ENCODE data around the gene SLC25A22. TPM values are rescaled to one million over a fixed set of nuclear protein-coding genes. Genes with fewer than 3 reads are reported as not detected.
A peak's percentile ranks its signal among the peaks of the same experiment; 100 is the strongest.

The SLC25A22 gene
- total RNA-seq, 2 experiments from 2014 or later: 9.1 to 11.1 TPM

GRCh38 chr11:763549-764321 lies 34.3 kb downstream of the SLC25A22 start:
- intact Hi-C loops (cut with DNase I, micrococcal nuclease): loop anchor here in 1 of 2 experiments (2.0 kb wide), 2 partner anchors 35 to 209 kb away; no protein-coding TSS in a partner anchor
- H3K36me3 ChIP-seq (ENCODE audit: insufficient read depth, low read length): peaks cover 64% of the 10 kb centered on the region

GRCh38 chr11:763073-763463 lies 35.0 kb downstream of the SLC25A22 start:
- no peaks in the 10 kb centered on the region for H3K9me3 Mint-ChIP-seq
- no peaks in the 10 kb centered on the region for H3K4me1 Mint-ChIP-seq (ENCODE audit: low read depth)
- POLR2A ChIA-PET: interaction anchor here (1.6 kb wide), 1 partner anchor 147 kb away, joined by 3 read pairs; the partner anchor contains the start of gene IRF7
- no peak overlapping the region for H3K4me3 Mint-ChIP-seq
- DNase-seq (no peak), ATAC-seq (ENCODE audit: poor library complexity) (no peak)
- H3K27me3 Mint-ChIP-seq: no peaks in the 10 kb centered on the region
- H3K27ac Mint-ChIP-seq: no peak overlapping the region
- peaks cover 52% of the 10 kb centered on the region for H3K36me3 Mint-ChIP-seq (ENCODE audit: low read depth)
- TF ChIP-seq CTCF (IDR thresholded peaks at IDR 0.05): no peak
- no peak overlapping the region for H3K4me3 ChIP-seq (ENCODE audit: low read length)
- H3K27me3 ChIP-seq (ENCODE audit: control insufficient read depth in 1 of 2, insufficient read depth in 2 of 2, low read length in 2 of 2): no peaks in the 10 kb centered on the region
- no peaks in the 10 kb centered on the region for H3K9me3 ChIP-seq (ENCODE audit: control insufficient read depth in 1 of 2, insufficient read depth in 1 of 2, low read length in 2 of 2)
- H3K27ac ChIP-seq (ENCODE audit: low read depth in 1 of 2, low read length in 2 of 2): no peak overlapping the region
- intact Hi-C loops (cut with DNase I, micrococcal nuclease): no loop called here
- H3K36me3 ChIP-seq (ENCODE audit: insufficient read depth, low read length): peaks cover 67% of the 10 kb centered on the region
- CTCF ChIA-PET: no interaction called here
- H3K4me1 ChIP-seq (ENCODE audit: insufficient read depth, low read length): peaks cover 4% of the 10 kb centered on the region

More at GRCh38 chr11:763549-764321, 34.3 kb downstream of the SLC25A22 start:
- peaks cover 4% of the 10 kb centered on the region for H3K4me1 ChIP-seq (ENCODE audit: insufficient read depth, low read length)
- H3K9me3 ChIP-seq (ENCODE audit: control insufficient read depth in 1 of 2, insufficient read depth in 1 of 2, low read length in 2 of 2): no peaks in the 10 kb centered on the region
- H3K4me3 ChIP-seq (ENCODE audit: low read length): no peak overlapping the region
- H3K27ac ChIP-seq (ENCODE audit: low read depth in 1 of 2, low read length in 2 of 2): no peak overlapping the region
- DNase-seq: peak in 1 of 14 experiments; percentile 21
- Mint-ChIP-seq H3K4me1 (ENCODE audit: low read depth) (no peaks in the 10 kb centered on the region), H3K4me3 (no peak overlapping the region), H3K9me3 (no peaks in the 10 kb centered on the region), H3K36me3 (ENCODE audit: low read depth) (peaks cover 46% of the 10 kb centered on the region), H3K27me3 (no peaks in the 10 kb centered on the region), H3K27ac (no peak overlapping the region)
- ChIA-PET CTCF (no interaction called here), POLR2A (no interaction called here)
- no peak for TF ChIP-seq CTCF (IDR thresholded peaks at IDR 0.05)
- ATAC-seq (ENCODE audit: poor library complexity): no peak
- H3K27me3 ChIP-seq (ENCODE audit: control insufficient read depth in 1 of 2, insufficient read depth in 2 of 2, low read length in 2 of 2): no peaks in the 10 kb centered on the region

- H3K27ac Mint-ChIP-seq: no peak overlapping the region
- H3K4me3 Mint-ChIP-seq: no peak overlapping the region
- H3K4me1 Mint-ChIP-seq (ENCODE audit: low read depth): no peaks in the 10 kb centered on the region
- Histone ChIP-seq H3K27me3 (ENCODE audit: control insufficient read depth in 1 of 2, insufficient read depth in 2 of 2, low read length in 2 of 2) (no peaks in the 10 kb centered on the region), H3K4me3 (ENCODE audit: low read length) (no peak overlapping the region), H3K4me1 (ENCODE audit: insufficient read depth, low read length) (peaks cover 4% of the 10 kb centered on the region), H3K36me3 (ENCODE audit: insufficient read depth, low read length) (peaks cover 71% of the 10 kb centered on the region), H3K27ac (ENCODE audit: low read depth in 1 of 2, low read length in 2 of 2) (no peak overlapping the region), H3K9me3 (ENCODE audit: control insufficient read depth in 1 of 2, insufficient read depth in 1 of 2, low read length in 2 of 2) (no peaks in the 10 kb centered on the region)
- intact Hi-C loops (cut with DNase I, micrococcal nuclease): no loop called here
- ChIA-PET POLR2A (interaction anchor here (1.6 kb wide), 1 partner anchor 147 kb away, joined by 3 read pairs; the partner anchor contains the start of gene IRF7), CTCF (no interaction called here)
- no peak for TF ChIP-seq CTCF (IDR thresholded peaks at IDR 0.05)
- no peaks in the 10 kb centered on the region for H3K27me3 Mint-ChIP-seq
- DNase-seq (peak in 3 of 14 experiments; percentile 18 to 42 (median 34)), ATAC-seq (ENCODE audit: poor library complexity) (no peak)
- peaks cover 56% of the 10 kb centered on the region for H3K36me3 Mint-ChIP-seq (ENCODE audit: low read depth)
- H3K9me3 Mint-ChIP-seq: no peaks in the 10 kb centered on the region
Measured at GRCh38 chr11:762421-763072, 35.5 kb downstream of the SLC25A22 start.
